Measurements from ENCODE around the gene FAM120B.

DNA sequence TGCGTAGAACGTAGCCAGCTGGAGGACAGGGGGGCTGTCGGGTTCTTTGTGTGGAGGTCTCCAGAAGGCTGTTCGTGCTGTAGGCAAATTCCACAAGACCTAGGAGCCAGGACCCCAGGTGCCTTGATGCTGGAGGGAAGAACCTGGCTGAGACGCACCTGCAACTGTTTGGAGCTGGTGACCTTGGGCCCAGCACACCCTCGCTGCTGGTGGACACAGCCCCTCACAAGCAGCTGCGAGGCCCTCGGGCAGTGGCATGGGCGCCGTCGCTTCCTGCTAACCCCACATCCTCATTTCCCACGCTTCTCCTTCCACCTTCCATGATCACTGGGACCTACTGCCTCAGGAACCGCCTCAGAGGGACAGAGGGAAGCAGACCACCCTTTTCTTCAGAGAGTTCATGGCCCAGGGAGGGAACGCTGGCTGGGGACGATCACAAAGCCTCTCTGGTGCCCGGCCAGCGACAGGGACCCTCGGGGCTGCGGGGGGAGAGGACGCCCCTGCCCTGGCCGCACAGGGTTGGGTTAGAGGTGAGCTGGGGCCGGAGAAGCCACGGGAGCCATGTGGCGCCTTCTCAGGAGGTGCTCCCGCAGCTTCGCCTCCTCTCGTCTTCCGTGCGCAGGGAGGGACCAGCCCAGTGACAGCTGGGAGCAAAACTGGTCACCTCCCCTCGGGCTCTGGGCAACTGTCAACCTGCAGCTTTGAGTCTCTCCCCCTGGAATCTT lies 34.1 kb upstream of the FAM120B start:
- no peak for TF ChIP-seq ESRRA (CRISPR knock-in tag; IDR thresholded peaks at IDR 0.05; ENCODE audit: borderline replicate concordance)
- TF ChIP-seq, protein P1, sequence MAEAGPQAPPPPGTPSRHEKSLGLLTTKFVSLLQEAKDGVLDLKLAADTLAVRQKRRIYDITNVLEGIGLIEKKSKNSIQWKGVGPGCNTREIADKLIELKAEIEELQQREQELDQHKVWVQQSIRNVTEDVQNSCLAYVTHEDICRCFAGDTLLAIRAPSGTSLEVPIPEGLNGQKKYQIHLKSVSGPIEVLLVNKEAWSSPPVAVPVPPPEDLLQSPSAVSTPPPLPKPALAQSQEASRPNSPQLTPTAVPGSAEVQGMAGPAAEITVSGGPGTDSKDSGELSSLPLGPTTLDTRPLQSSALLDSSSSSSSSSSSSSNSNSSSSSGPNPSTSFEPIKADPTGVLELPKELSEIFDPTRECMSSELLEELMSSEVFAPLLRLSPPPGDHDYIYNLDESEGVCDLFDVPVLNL (CRISPR knock-in tag; IDR thresholded peaks at IDR 0.05; ENCODE audit: borderline replicate concordance, low read depth): no peak
- TF ChIP-seq, protein P2, sequence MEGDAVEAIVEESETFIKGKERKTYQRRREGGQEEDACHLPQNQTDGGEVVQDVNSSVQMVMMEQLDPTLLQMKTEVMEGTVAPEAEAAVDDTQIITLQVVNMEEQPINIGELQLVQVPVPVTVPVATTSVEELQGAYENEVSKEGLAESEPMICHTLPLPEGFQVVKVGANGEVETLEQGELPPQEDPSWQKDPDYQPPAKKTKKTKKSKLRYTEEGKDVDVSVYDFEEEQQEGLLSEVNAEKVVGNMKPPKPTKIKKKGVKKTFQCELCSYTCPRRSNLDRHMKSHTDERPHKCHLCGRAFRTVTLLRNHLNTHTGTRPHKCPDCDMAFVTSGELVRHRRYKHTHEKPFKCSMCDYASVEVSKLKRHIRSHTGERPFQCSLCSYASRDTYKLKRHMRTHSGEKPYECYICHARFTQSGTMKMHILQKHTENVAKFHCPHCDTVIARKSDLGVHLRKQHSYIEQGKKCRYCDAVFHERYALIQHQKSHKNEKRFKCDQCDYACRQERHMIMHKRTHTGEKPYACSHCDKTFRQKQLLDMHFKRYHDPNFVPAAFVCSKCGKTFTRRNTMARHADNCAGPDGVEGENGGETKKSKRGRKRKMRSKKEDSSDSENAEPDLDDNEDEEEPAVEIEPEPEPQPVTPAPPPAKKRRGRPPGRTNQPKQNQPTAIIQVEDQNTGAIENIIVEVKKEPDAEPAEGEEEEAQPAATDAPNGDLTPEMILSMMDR (IDR thresholded peaks at IDR 0.05): no peak
- TF ChIP-seq ZBTB21 (CRISPR knock-in tag; IDR thresholded peaks at IDR 0.05; ENCODE audit: borderline replicate concordance): no peak
- TF ChIP-seq, protein P3, sequence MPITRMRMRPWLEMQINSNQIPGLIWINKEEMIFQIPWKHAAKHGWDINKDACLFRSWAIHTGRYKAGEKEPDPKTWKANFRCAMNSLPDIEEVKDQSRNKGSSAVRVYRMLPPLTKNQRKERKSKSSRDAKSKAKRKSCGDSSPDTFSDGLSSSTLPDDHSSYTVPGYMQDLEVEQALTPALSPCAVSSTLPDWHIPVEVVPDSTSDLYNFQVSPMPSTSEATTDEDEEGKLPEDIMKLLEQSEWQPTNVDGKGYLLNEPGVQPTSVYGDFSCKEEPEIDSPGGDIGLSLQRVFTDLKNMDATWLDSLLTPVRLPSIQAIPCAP (CRISPR knock-in tag; IDR thresholded peaks at IDR 0.05): no peak
- no peak for TF ChIP-seq CREB1 (CRISPR knock-in tag; IDR thresholded peaks at IDR 0.05)
- TF ChIP-seq NR2C2 (CRISPR knock-in tag; IDR thresholded peaks at IDR 0.05): no peak
- TF ChIP-seq TP53 (CRISPR knock-in tag; IDR thresholded peaks at IDR 0.05): no peak

Data from WTC11 (cell line).